ENCODE data around the gene RAB9A. TPM values are rescaled to one million over a fixed set of nuclear protein-coding genes. Genes with fewer than 3 reads are reported as not detected.

RAB9A gene
- total RNA-seq, 1 donor from 2014 or later = 19.2 TPM

- no peak for FAIRE-seq
- no peak for DNase-seq (ENCODE audit: low spot score in 2 of 2)
These were observed 52.8 kb downstream of the RAB9A start for GRCh38 chrX:13741695-13742094.

GRCh38 chrX:13742397-13743176 is 53.7 kb downstream of the RAB9A start:
- FAIRE-seq = no peak

GRCh38 chrX:13747836-13748235 is 58.9 kb downstream of the RAB9A start:
- DNase-seq (ENCODE audit: low spot score in 2 of 2) (no peak), FAIRE-seq (no peak)

More at GRCh38 chrX:13742397-13743176, 53.7 kb downstream of the RAB9A start:
- DNase-seq (ENCODE audit: low spot score in 2 of 2) = no peak

GRCh38 chrX:13748486-13748885 is 59.6 kb downstream of the RAB9A start:
- no peak for FAIRE-seq
- no peak for DNase-seq (ENCODE audit: low spot score in 2 of 2)

GRCh38 chrX:13750204-13750603 is 61.3 kb downstream of the RAB9A start:
- DNase-seq (ENCODE audit: low spot score in 2 of 2) (no peak), FAIRE-seq (no peak)

GRCh38 chrX:13750812-13751211 is 61.9 kb downstream of the RAB9A start:
- FAIRE-seq (no peak), DNase-seq (ENCODE audit: low spot score in 2 of 2) (no peak)

- DNase-seq (ENCODE audit: low spot score in 2 of 2) (no peak), FAIRE-seq (no peak)
These were observed 63.2 kb downstream of the RAB9A start for GRCh38 chrX:13752141-13752540.

- DNase-seq (ENCODE audit: low spot score in 2 of 2) (no peak), FAIRE-seq (no peak)
These were observed 63.7 kb downstream of the RAB9A start for GRCh38 chrX:13752646-13753045.

GRCh38 chrX:13754765-13755164 is 65.8 kb downstream of the RAB9A start:
- FAIRE-seq = no peak
- DNase-seq (ENCODE audit: low spot score in 2 of 2) = no peak

GRCh38 chrX:13755254-13755653 is 66.3 kb downstream of the RAB9A start:
- FAIRE-seq = no peak
- DNase-seq (ENCODE audit: low spot score in 2 of 2) = no peak

GRCh38 chrX:13756381-13756780 is 67.5 kb downstream of the RAB9A start:
- FAIRE-seq (no peak), DNase-seq (ENCODE audit: low spot score in 2 of 2) (no peak)

- no peak for DNase-seq (ENCODE audit: low spot score in 2 of 2)
- no peak for FAIRE-seq
These were observed 70.3 kb downstream of the RAB9A start for GRCh38 chrX:13759152-13759718.

Other genes with a start within 250 kb of the RAB9A start
- 0.82 TPM for gene EGFL6, start 119.5 kb upstream of the RAB9A start, total RNA-seq
- gene TCEANC, start 36.0 kb upstream of the RAB9A start, total RNA-seq = 15.5 TPM
- gene TRAPPC2, start 45.5 kb downstream of the RAB9A start, total RNA-seq = 76.6 TPM
- gene OFD1, start 45.6 kb downstream of the RAB9A start, total RNA-seq = 15.9 TPM
- gene GPM6B, start 128.0 kb downstream of the RAB9A start, total RNA-seq = 380 TPM

Measured in frontal cortex (tissue), 4 donors.